SW480 (cell line): ENCODE measurements around the gene C18orf32.
"Not testable (repeated sequence)": the region's sequence is repeated elsewhere in the genome, so short reads cannot be mapped to it uniquely, and the experiment has no call there.

ENCODE experiments used
- DNase-seq: peaks from one replicate; pipeline ENCODE4 v3.0.0-alpha.2; 2016; ENCODE audit warnings: low spot score

C18orf32 gene

GRCh38 chr18:49467599-49467998, 19.4 kb downstream of the C18orf32 start:
- no peak for DNase-seq

- no peak for DNase-seq
Measured at GRCh38 chr18:49467019-49467563, 19.9 kb downstream of the C18orf32 start.

GRCh38 chr18:49464718-49465598, 22.1 kb downstream of the C18orf32 start:
- DNase-seq = no peak

- DNase-seq = no peak
Measured at GRCh38 chr18:49461602-49461977, 25.4 kb downstream of the C18orf32 start.

- no peak for DNase-seq
Measured at GRCh38 chr18:49460976-49461601, 25.9 kb downstream of the C18orf32 start.

- DNase-seq = peak; percentile 11
Measured at GRCh38 chr18:49459404-49460171, 27.4 kb downstream of the C18orf32 start.

GRCh38 chr18:49457616-49458015, 29.4 kb downstream of the C18orf32 start:
- DNase-seq = no peak

GRCh38 chr18:49456794-49457193, 30.2 kb downstream of the C18orf32 start:
- DNase-seq = no peak

GRCh38 chr18:49452534-49452933, 34.5 kb downstream of the C18orf32 start:
- not testable (repeated sequence) for DNase-seq

GRCh38 chr18:49447810-49448745, 39.0 kb downstream of the C18orf32 start:
- peak; percentile 4 for DNase-seq

GRCh38 chr18:49446481-49446880, 40.6 kb downstream of the C18orf32 start:
- no peak for DNase-seq

GRCh38 chr18:49444581-49444980, 42.5 kb downstream of the C18orf32 start:
- DNase-seq = no peak

GRCh38 chr18:49443837-49444236, 43.2 kb downstream of the C18orf32 start:
- DNase-seq = no peak

GRCh38 chr18:49441338-49441938, 45.6 kb downstream of the C18orf32 start:
- no peak for DNase-seq

- DNase-seq = no peak
Measured at GRCh38 chr18:49435170-49435569, 51.9 kb downstream of the C18orf32 start.

- DNase-seq = no peak
Measured at GRCh38 chr18:49432602-49433001, 54.4 kb downstream of the C18orf32 start.

- no peak for DNase-seq
Measured at GRCh38 chr18:49431165-49431962, 55.7 kb downstream of the C18orf32 start.
